Loucy (cell line): Measurements from ENCODE around the gene HIF1A.

Source experiments
- H2AFZ ChIP-seq: fragments of 200-600 bp; sonication (generic); 2 replicates; pipeline ENCODE4 v1.6.0; 2016; ENCODE audit warnings: antibody characterized with exemption, mild to moderate bottlenecking, low read length, moderate library complexity
- H3F3A ChIP-seq: fragments of 200-600 bp; 2 replicates; pipeline ENCODE4 v1.6.0; 2016; ENCODE audit warnings: antibody characterized with exemption, low read depth, mild to moderate bottlenecking
- H3K27me3 ChIP-seq: fragments of 200-600 bp; sonication (generic); 2 replicates; pipeline ENCODE4 v1.6.1; 2014; ENCODE audit warnings: low read length, mild to moderate bottlenecking; ENCODE audit not compliant: insufficient read depth, poor library complexity, severe bottlenecking
- H3K36me3 ChIP-seq: fragments of 200-600 bp; sonication (generic); 2 replicates; pipeline ENCODE4 v1.6.1; 2016; ENCODE audit warnings: low read length; ENCODE audit not compliant: insufficient read depth
- H3K4me1 ChIP-seq: fragments of 200-600 bp; sonication (generic); 2 replicates; pipeline ENCODE4 v1.5.1; 2014; ENCODE audit warnings: low read length, mild to moderate bottlenecking; ENCODE audit not compliant: insufficient read depth, poor library complexity, severe bottlenecking
- H3K4me2 ChIP-seq: fragments of 200-600 bp; sonication (generic); 2 replicates; pipeline ENCODE4 v1.6.0; 2014; ENCODE audit warnings: antibody characterized with exemption, low read length, low read depth, mild to moderate bottlenecking; ENCODE audit not compliant: poor library complexity, severe bottlenecking
- H3K4me3 ChIP-seq: fragments of 200-600 bp; sonication (generic); 2 replicates; pipeline ENCODE4 v1.5.1; 2014; ENCODE audit warnings: low read length, mild to moderate bottlenecking, mixed read lengths; ENCODE audit not compliant: poor library complexity, severe bottlenecking
- H3K79me2 ChIP-seq: fragments of 200-600 bp; sonication (generic); 2 replicates; pipeline ENCODE4 v1.6.1; 2014; ENCODE audit warnings: low read length; ENCODE audit not compliant: insufficient read depth
- H3K9ac ChIP-seq: fragments of 200-600 bp; sonication (generic); 2 replicates; pipeline ENCODE4 v1.6.0; 2014; ENCODE audit warnings: mild to moderate bottlenecking, low read depth, low read length, moderate library complexity; ENCODE audit not compliant: poor library complexity, severe bottlenecking
- H3K9me2 ChIP-seq: fragments of 200-600 bp; sonication (generic); replicated peaks from 2 replicates; pipeline ENCODE4 v1.6.1; 2016; ENCODE audit warnings: low read depth, low read length, mixed read lengths
- H3K9me3 ChIP-seq: fragments of 200-600 bp; sonication (generic); 2 replicates; pipeline ENCODE4 v1.6.1; 2014; ENCODE audit warnings: mild to moderate bottlenecking, antibody characterized with exemption, low read length, low read depth; ENCODE audit not compliant: insufficient read depth
- H4K20me1 ChIP-seq: fragments of 200-600 bp; sonication (generic); 2 replicates; pipeline ENCODE4 v1.6.0; 2014; ENCODE audit warnings: antibody characterized with exemption, low read length, mild to moderate bottlenecking; ENCODE audit not compliant: insufficient read depth, poor library complexity, severe bottlenecking
- EZH2phosphoT487 ChIP-seq: fragments of 200-600 bp; IDR thresholded peaks from 2 replicates; pipeline ENCODE4 v1.6.1; 2018; ENCODE audit warnings: antibody characterized with exemption, mild to moderate bottlenecking, moderate library complexity, borderline replicate concordance
- TF ChIP-seq, protein P1 (sequence below): fragments of 200-600 bp; sonication (generic); conservative IDR thresholded peaks from 2 replicates; pipeline ENCODE4 v1.5.1; 2014; ENCODE audit warnings: mild to moderate bottlenecking, antibody characterized with exemption, low read length

Gene HIF1A

DNA sequence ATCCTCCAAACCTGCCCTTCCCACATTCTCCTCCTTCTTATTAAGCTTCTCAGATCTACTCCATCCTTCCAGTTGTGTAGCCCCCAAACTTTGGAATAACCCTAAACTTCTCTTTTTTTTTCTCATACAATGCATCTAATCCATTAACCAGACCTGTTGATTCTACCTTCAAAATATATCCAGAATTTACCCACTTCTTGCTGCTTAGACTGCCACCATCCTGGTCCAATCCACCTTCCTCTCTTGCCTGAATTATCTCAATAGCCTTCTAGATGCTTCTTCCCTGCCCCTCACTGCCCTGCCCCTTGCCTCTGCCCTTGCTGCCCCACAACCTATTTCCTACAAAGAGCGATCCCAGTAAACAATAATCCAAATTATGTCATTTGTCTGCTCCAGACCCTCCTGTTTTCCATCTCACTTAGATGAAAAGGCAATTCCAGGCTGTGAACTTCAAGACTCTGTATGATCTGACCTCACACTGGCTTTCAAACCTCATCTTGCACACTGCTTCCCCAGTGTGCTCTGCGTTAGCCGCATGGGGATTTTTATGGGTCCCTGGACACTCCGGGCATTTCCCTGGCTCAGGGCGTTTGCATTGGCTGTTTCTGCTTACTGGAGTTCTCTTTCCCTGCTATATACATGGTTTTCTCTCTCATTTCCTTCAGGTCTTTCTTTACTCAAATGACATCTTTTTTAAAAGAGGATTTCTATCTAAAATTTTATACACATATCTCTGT is 42.6 kb upstream of the HIF1A start:
- H3K9me3 ChIP-seq: no peaks in the 10 kb centered on the region
- H3K27me3 ChIP-seq: no peaks in the 10 kb centered on the region
- no peaks in the 10 kb centered on the region for H3K79me2 ChIP-seq
- H3K9ac ChIP-seq: no peak overlapping the region
- H3K36me3 ChIP-seq: no peaks in the 10 kb centered on the region
- no peaks in the 10 kb centered on the region for H4K20me1 ChIP-seq
- H3K4me2 ChIP-seq: no peak overlapping the region
- H3K4me1 ChIP-seq: no peaks in the 10 kb centered on the region
- H2AFZ ChIP-seq: no peak overlapping the region
- no peak overlapping the region for H3K4me3 ChIP-seq
- H3K9me2 ChIP-seq: no peaks in the 10 kb centered on the region
- H3F3A ChIP-seq: no peaks in the 10 kb centered on the region
- TF ChIP-seq, protein P1, sequence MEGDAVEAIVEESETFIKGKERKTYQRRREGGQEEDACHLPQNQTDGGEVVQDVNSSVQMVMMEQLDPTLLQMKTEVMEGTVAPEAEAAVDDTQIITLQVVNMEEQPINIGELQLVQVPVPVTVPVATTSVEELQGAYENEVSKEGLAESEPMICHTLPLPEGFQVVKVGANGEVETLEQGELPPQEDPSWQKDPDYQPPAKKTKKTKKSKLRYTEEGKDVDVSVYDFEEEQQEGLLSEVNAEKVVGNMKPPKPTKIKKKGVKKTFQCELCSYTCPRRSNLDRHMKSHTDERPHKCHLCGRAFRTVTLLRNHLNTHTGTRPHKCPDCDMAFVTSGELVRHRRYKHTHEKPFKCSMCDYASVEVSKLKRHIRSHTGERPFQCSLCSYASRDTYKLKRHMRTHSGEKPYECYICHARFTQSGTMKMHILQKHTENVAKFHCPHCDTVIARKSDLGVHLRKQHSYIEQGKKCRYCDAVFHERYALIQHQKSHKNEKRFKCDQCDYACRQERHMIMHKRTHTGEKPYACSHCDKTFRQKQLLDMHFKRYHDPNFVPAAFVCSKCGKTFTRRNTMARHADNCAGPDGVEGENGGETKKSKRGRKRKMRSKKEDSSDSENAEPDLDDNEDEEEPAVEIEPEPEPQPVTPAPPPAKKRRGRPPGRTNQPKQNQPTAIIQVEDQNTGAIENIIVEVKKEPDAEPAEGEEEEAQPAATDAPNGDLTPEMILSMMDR: no peak
- no peak for TF ChIP-seq EZH2phosphoT487

DNA sequence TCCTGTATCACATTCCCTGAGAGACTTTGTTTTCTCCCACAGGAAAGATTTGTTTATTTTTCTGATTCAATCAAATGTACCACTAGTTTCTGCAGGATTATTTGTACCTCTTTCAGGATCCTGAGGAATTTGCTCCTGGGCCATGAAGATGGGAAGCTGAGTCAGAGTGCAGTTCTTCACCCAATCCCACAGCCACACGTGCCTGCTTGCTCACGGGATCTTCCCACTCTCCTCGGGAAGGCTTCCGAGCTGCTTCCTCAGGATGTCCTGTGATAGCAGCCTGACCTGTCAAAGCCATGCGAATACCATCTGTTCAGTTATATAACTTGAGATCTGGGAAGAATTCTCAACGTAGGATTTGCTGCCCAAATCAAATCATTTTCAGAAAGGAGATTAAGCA is 41.8 kb upstream of the HIF1A start:
- TF ChIP-seq, protein P1: no peak

DNA sequence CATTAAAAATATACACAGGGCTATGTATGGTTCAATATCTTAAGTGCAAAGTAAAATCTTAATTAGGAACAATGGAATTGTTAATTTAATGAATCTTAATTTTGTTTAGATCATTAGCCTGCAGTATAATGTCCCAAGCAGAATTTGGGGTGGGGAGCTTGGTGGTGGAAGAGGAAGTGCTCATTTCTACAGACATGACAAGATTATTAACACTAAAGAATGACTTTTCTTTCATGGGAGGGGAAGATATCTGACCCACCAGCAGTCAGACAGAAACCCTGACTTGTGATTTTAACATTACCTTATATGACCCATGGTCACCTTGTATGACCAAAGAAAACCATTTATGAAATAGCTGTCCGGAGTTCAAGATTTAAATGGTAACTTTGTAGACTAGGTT is 41.3 kb upstream of the HIF1A start:
- no peaks in the 10 kb centered on the region for H3K36me3 ChIP-seq
- no peak overlapping the region for H3K4me2 ChIP-seq
- H3K4me3 ChIP-seq: no peak overlapping the region
- H3K9me2 ChIP-seq: no peaks in the 10 kb centered on the region
- H3K27me3 ChIP-seq: no peaks in the 10 kb centered on the region
- H2AFZ ChIP-seq: no peak overlapping the region
- TF ChIP-seq, protein P1: no peak
- no peak for TF ChIP-seq EZH2phosphoT487
- no peaks in the 10 kb centered on the region for H3F3A ChIP-seq
- no peaks in the 10 kb centered on the region for H4K20me1 ChIP-seq
- H3K9me3 ChIP-seq: no peaks in the 10 kb centered on the region
- no peaks in the 10 kb centered on the region for H3K4me1 ChIP-seq
- no peaks in the 10 kb centered on the region for H3K79me2 ChIP-seq
- no peak overlapping the region for H3K9ac ChIP-seq

More for the DNA sequence above, 41.8 kb upstream of the HIF1A start:
- H3K9ac ChIP-seq: no peak overlapping the region
- H4K20me1 ChIP-seq: no peaks in the 10 kb centered on the region
- H3K4me1 ChIP-seq: no peaks in the 10 kb centered on the region
- no peaks in the 10 kb centered on the region for H3K36me3 ChIP-seq
- H3F3A ChIP-seq: no peaks in the 10 kb centered on the region
- H3K79me2 ChIP-seq: no peaks in the 10 kb centered on the region
- no peaks in the 10 kb centered on the region for H3K9me3 ChIP-seq
- no peak overlapping the region for H3K4me3 ChIP-seq
- no peaks in the 10 kb centered on the region for H3K9me2 ChIP-seq
- no peak overlapping the region for H2AFZ ChIP-seq
- H3K4me2 ChIP-seq: no peak overlapping the region
- no peaks in the 10 kb centered on the region for H3K27me3 ChIP-seq
